MM.1S (cell line): ENCODE data around the gene SPEG.
A peak's percentile ranks its signal among the peaks of the same experiment; 100 is the strongest.

Experiments
- DNase-seq: peaks from one replicate; pipeline ENCODE4 v3.0.0-alpha.2; 2015
- H2AFZ ChIP-seq: fragments of 300-600 bp; sonication (generic); 2 replicates; pipeline ENCODE4 v1.6.0; 2016; ENCODE audit warnings: antibody characterized with exemption, low read length
- H3F3A ChIP-seq: fragments of 300-600 bp; sonication (generic); 2 replicates; pipeline ENCODE4 v1.6.1; 2016; ENCODE audit warnings: mild to moderate bottlenecking, antibody characterized with exemption, low read length, moderate library complexity, mixed read lengths; ENCODE audit not compliant: insufficient read depth
- H3K27ac ChIP-seq: fragments of 300-600 bp; sonication (generic); 2 replicates; pipeline ENCODE4 v1.5.1; 2016; ENCODE audit warnings: mild to moderate bottlenecking, low read length
- H3K27me3 ChIP-seq: fragments of 300-600 bp; sonication (generic); replicated peaks from 2 replicates; pipeline ENCODE4 v1.6.0; 2016; ENCODE audit warnings: low read length; ENCODE audit not compliant: insufficient read depth
- H3K36me3 ChIP-seq: fragments of 300-600 bp; sonication (generic); replicated peaks from 2 replicates; pipeline ENCODE4 v1.6.1; 2016; ENCODE audit warnings: mild to moderate bottlenecking, low read length, mixed read lengths; ENCODE audit not compliant: insufficient read depth
- H3K4me1 ChIP-seq: fragments of 300-600 bp; sonication (generic); 2 replicates; pipeline ENCODE4 v1.6.1; 2016; ENCODE audit warnings: low read length, mixed read lengths
- H3K4me2 ChIP-seq: fragments of 300-600 bp; sonication (generic); 2 replicates; pipeline ENCODE4 v1.6.0; 2016; ENCODE audit warnings: low read depth, low read length
- H3K4me3 ChIP-seq: fragments of 300-600 bp; sonication (generic); 2 replicates; pipeline ENCODE4 v1.5.1; 2016; ENCODE audit warnings: low read length, mixed read lengths
- H3K79me2 ChIP-seq: fragments of 300-600 bp; sonication (generic); 2 replicates; pipeline ENCODE4 v1.6.1; 2016; ENCODE audit warnings: mixed run types, low read length, mixed read lengths
- H3K9ac ChIP-seq: fragments of 300-600 bp; sonication (generic); 2 replicates; pipeline ENCODE4 v1.6.1; 2016; ENCODE audit warnings: low read length, mixed read lengths
- H3K9me2 ChIP-seq: fragments of 300-600 bp; sonication (generic); replicated peaks from 2 replicates; pipeline ENCODE4 v1.6.1; 2016; ENCODE audit warnings: mild to moderate bottlenecking, low read length, mixed read lengths; ENCODE audit not compliant: insufficient read depth
- H3K9me3 ChIP-seq: fragments of 300-600 bp; sonication (generic); replicated peaks from 2 replicates; pipeline ENCODE4 v1.6.1; 2016; ENCODE audit warnings: mild to moderate bottlenecking, low read length, mixed read lengths; ENCODE audit not compliant: insufficient read depth
- H4K20me1 ChIP-seq: fragments of 300-600 bp; sonication (generic); 2 replicates; pipeline ENCODE4 v1.6.1; 2016; ENCODE audit warnings: mild to moderate bottlenecking, low read length, moderate library complexity, mixed read lengths; ENCODE audit not compliant: insufficient read depth
- CTCF ChIP-seq: fragments of 300-600 bp; sonication (generic); IDR thresholded peaks from 2 replicates; pipeline ENCODE4 v1.5.1; 2016; ENCODE audit warnings: antibody characterized with exemption, low read length, mixed read lengths
- EZH2 ChIP-seq: fragments of 300-600 bp; sonication (generic); optimal IDR thresholded peaks from 2 replicates; pipeline ENCODE3; 2017; ENCODE audit warnings: low read depth, mild to moderate bottlenecking, antibody characterized with exemption, low read length, mixed read lengths
- EZH2phosphoT487 ChIP-seq: fragments of 300-600 bp; sonication (generic); IDR thresholded peaks from 2 replicates; pipeline ENCODE4 v1.6.1; 2018; ENCODE audit warnings: antibody characterized with exemption, low read length

SPEG gene

GRCh38 chr2:219453671-219454590 is 19.3 kb downstream of the SPEG start:
- H3K9ac ChIP-seq, result no peak overlapping the region
- TF ChIP-seq EZH2phosphoT487 (no peak), CTCF (no peak), EZH2 (no peak)

GRCh38 chr2:219455581-219455980 is 20.9 kb downstream of the SPEG start:
- Histone ChIP-seq H2AFZ (no peak overlapping the region), H4K20me1 (no peaks in the 10 kb centered on the region), H3K27me3 (peaks cover 50% of the 10 kb centered on the region), H3K9ac (no peak overlapping the region), H3K79me2 (no peaks in the 10 kb centered on the region), H3K9me2 (no peaks in the 10 kb centered on the region), H3K4me3 (no peak overlapping the region), H3K36me3 (no peaks in the 10 kb centered on the region), H3F3A (no peaks in the 10 kb centered on the region), H3K27ac (no peak overlapping the region), H3K4me2 (no peak overlapping the region), H3K4me1 (no peaks in the 10 kb centered on the region), H3K9me3 (no peaks in the 10 kb centered on the region)
- TF ChIP-seq EZH2, result no peak
- no peak for TF ChIP-seq CTCF
- TF ChIP-seq EZH2phosphoT487, result no peak
- no peak for DNase-seq

More at GRCh38 chr2:219453671-219454590, 19.3 kb downstream of the SPEG start:
- peaks cover 66% of the 10 kb centered on the region for H3K27me3 ChIP-seq
- no peaks in the 10 kb centered on the region for H3K36me3 ChIP-seq
- no peak overlapping the region for H2AFZ ChIP-seq
- H3K4me1 ChIP-seq, result no peaks in the 10 kb centered on the region
- no peak overlapping the region for H3K4me3 ChIP-seq
- H4K20me1 ChIP-seq, result no peaks in the 10 kb centered on the region
- no peaks in the 10 kb centered on the region for H3K79me2 ChIP-seq
- H3K9me2 ChIP-seq, result no peaks in the 10 kb centered on the region
- DNase-seq, result no peak
- no peaks in the 10 kb centered on the region for H3K9me3 ChIP-seq
- no peaks in the 10 kb centered on the region for H3F3A ChIP-seq
- no peak overlapping the region for H3K4me2 ChIP-seq
- no peak overlapping the region for H3K27ac ChIP-seq

GRCh38 chr2:219457784-219458369 is 23.2 kb downstream of the SPEG start:
- Histone ChIP-seq H3K27ac (no peak overlapping the region), H2AFZ (no peak overlapping the region), H4K20me1 (no peaks in the 10 kb centered on the region), H3K9me2 (no peaks in the 10 kb centered on the region), H3K4me1 (no peaks in the 10 kb centered on the region), H3K79me2 (no peaks in the 10 kb centered on the region), H3F3A (no peaks in the 10 kb centered on the region), H3K36me3 (no peaks in the 10 kb centered on the region), H3K4me3 (no peak overlapping the region), H3K9me3 (no peaks in the 10 kb centered on the region), H3K4me2 (no peak overlapping the region), H3K9ac (no peak overlapping the region), H3K27me3 (peaks cover 27% of the 10 kb centered on the region)
- TF ChIP-seq EZH2phosphoT487 (no peak), CTCF (peak; percentile 18)
- DNase-seq, result no peak
